HUES6 (cell line): Measurements from ENCODE around the gene MUC15.

Experiments
- H3K27ac ChIP-seq: 2 replicates; pipeline ENCODE4 v1.7.0; 2013; ENCODE audit warnings: low read depth, mild to moderate bottlenecking, low read length, inconsistent platforms
- H3K27me3 ChIP-seq: 2 replicates; pipeline ENCODE4 v1.6.1; 2013; ENCODE audit warnings: low read length; ENCODE audit not compliant: control insufficient read depth, insufficient read depth
- H3K36me3 ChIP-seq: 2 replicates; pipeline ENCODE4 v1.6.1; 2013; ENCODE audit warnings: low read length; ENCODE audit not compliant: control insufficient read depth, insufficient read depth
- H3K4me1 ChIP-seq: 2 replicates; pipeline ENCODE4 v1.6.1; 2013; ENCODE audit warnings: low read length; ENCODE audit not compliant: control insufficient read depth, insufficient read depth
- H3K4me3 ChIP-seq: 2 replicates; pipeline ENCODE4 v1.5.1; 2013; ENCODE audit warnings: low read depth, low read length
- H3K9ac ChIP-seq: one replicate; pipeline ENCODE4 v1.6.1; 2013; ENCODE audit warnings: mild to moderate bottlenecking, low read length
- H3K9me3 ChIP-seq: 2 replicates; pipeline ENCODE4 v1.6.1; 2013; ENCODE audit warnings: low read depth, low read length; ENCODE audit not compliant: control insufficient read depth, insufficient read depth

MUC15 gene, protein sequence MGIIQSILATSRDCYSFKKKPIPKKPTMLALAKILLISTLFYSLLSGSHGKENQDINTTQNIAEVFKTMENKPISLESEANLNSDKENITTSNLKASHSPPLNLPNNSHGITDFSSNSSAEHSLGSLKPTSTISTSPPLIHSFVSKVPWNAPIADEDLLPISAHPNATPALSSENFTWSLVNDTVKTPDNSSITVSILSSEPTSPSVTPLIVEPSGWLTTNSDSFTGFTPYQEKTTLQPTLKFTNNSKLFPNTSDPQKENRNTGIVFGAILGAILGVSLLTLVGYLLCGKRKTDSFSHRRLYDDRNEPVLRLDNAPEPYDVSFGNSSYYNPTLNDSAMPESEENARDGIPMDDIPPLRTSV

DNA sequence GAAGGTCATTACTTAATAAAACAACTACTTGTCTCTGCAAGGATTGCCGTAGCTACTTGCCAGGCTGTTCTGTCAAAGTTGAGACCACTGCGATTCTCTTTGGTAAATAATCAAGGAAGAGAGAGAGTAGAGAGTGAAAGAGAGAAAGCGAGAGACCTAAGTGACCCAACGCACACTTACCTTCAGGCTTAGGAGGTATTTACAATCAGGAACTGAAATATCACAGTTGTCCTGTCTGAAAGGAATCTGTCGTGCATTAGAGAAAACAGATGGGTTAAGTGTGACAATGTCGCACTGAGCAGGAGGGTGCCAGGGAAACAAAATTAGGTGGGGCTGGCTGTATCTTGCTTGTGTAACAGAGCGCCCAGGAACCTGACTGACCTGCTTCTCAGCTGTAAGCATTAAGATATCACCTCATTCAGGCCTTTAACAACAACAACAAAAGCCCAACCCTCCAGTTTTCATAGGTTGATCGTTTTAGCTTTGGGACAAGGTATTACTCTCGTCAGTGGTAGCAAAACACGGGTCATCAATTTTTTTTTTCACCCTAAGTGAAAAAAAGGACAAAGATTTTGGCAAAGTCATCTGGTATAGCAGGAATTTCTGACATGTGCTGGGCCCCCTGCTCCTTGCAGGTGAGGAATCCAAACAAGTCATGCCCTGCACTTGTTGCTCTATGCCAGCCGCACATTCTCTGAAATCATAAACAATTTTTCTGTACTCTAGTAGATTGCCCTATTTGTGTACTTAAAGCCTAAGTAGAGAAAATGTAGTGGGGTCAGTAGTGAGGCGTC is at the start of gene MUC15:
Gene MUC15 (minus strand): TSS at position 403 of the 794 bp plus-strand sequence. CDS start 5,169 bp downstream, outside the sequence.
- no peaks in the 10 kb centered on the region for H3K9me3 ChIP-seq
- no peak within 1 kb of the TSS; the same call in 1 of the 2 replicates for H3K27ac ChIP-seq
- peaks cover 19% of the 10 kb centered on the region for H3K4me1 ChIP-seq
- no peak within 1 kb of the TSS for H3K4me3 ChIP-seq
- no peaks in the 10 kb centered on the region for H3K36me3 ChIP-seq
- H3K27me3 ChIP-seq, result no peaks in the 10 kb centered on the region
- no peak within 1 kb of the TSS for H3K9ac ChIP-seq

DNA sequence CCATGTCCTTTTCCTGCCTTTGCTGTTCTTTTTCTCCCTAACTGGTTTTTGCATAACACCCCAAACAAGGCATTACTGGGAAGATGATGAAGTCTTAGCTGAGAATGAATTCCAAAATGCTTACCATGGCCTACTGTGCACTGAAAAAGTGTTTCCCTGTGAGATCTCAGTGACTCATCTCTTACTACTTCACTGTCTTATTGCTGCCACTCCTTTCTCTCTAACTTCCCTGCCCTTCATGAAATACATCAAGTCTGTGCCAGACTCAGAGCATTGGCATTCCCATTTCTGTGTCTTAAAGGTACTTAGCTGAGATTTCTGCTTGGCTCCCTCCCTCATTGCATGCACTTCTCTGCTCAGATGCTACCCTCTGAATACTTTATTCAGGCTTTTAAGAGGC is 49.1 kb upstream of the MUC15 start:
- Histone ChIP-seq H3K9ac (no peak overlapping the region), H3K27me3 (no peaks in the 10 kb centered on the region), H3K36me3 (no peaks in the 10 kb centered on the region), H3K4me3 (no peak overlapping the region), H3K4me1 (peaks cover 8% of the 10 kb centered on the region), H3K9me3 (no peaks in the 10 kb centered on the region), H3K27ac (no peak overlapping the region)

DNA sequence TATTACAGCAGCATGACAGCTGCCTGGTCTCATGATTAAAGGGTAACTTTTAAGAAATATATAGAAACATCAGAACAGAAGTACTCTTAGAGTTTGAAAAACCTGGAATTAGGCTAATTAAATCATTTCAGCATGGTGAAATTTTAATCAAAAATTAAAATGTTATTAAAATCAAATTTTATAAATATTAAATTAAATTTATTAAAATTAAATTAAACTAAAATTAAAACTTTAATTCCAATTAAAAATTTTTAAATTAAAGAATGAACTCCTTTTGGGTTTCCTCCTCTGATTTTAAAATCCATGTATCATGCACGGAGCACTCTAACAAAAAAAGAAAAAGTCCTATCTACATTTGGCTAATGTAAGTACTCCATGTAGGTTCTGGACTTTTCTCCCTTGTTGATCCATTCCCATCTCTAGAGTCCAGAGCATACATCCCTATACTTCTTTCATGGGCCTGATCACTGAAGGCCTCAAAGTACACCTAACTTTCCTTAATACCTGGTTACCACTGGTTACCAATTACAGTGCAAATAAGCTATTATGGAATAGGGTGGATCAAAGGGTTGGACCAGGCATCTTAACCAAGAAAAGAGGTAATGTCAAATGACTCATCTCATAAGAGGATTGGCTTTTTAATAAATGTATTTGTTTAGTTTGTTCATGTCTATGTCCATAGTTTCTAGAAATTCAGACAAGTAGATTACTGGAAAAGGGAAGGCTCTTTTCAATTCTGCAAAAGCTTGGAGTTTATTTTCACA is 48.4 kb upstream of the MUC15 start:
- Histone ChIP-seq H3K27me3 (no peaks in the 10 kb centered on the region), H3K9me3 (no peaks in the 10 kb centered on the region), H3K4me1 (peaks cover 8% of the 10 kb centered on the region), H3K4me3 (no peak overlapping the region), H3K36me3 (no peaks in the 10 kb centered on the region), H3K27ac (no peak overlapping the region), H3K9ac (no peak overlapping the region)

DNA sequence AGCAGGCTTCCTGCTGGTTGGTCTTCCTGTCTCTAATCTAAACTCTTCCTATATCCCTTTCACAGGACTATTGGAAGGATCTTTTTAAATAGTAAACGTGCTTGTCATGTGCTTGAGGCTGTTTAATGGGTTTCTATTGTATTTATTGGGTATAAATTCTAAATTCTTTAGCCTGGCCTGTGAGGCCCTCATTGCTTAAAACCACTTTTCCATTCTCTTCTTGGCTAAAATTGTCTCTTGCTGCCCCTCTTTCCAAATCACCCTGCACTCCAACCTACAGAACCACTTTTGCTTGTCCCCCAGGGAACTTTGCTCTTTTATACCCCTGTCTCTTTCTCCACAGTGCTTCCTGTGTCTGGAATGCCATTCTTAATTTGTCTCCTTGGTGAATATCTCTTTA is 46.4 kb upstream of the MUC15 start:
- H3K27ac ChIP-seq, result no peak overlapping the region
- H3K4me1 ChIP-seq, result peaks cover 8% of the 10 kb centered on the region
- no peak overlapping the region for H3K9ac ChIP-seq
- H3K4me3 ChIP-seq, result no peak overlapping the region
- no peaks in the 10 kb centered on the region for H3K36me3 ChIP-seq
- no peaks in the 10 kb centered on the region for H3K27me3 ChIP-seq
- no peaks in the 10 kb centered on the region for H3K9me3 ChIP-seq

DNA sequence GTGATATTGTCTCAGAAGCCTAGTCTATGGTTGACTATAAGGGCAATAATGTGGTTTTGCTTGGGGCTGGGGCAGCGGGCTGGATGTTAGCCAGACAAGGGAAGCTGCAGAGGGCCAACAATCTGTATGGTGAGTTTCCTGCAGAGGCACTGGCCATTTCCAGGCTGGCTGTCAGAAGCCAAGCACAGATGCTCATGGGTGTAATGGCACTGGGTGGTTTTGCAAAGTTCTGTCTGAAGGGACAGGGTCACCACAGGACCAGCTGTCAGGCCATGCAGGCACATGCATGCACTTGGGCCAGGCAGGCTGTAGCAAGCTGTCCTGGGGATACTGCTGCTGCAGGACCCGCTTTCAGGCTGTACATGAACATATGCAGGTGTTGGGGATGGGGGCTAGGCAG is 41.7 kb upstream of the MUC15 start:
- no peaks in the 10 kb centered on the region for H3K36me3 ChIP-seq
- H3K9me3 ChIP-seq, result no peaks in the 10 kb centered on the region
- peaks cover 7% of the 10 kb centered on the region for H3K4me1 ChIP-seq
- no peak overlapping the region for H3K27ac ChIP-seq
- H3K9ac ChIP-seq, result no peak overlapping the region
- no peak overlapping the region for H3K4me3 ChIP-seq
- no peaks in the 10 kb centered on the region for H3K27me3 ChIP-seq

DNA sequence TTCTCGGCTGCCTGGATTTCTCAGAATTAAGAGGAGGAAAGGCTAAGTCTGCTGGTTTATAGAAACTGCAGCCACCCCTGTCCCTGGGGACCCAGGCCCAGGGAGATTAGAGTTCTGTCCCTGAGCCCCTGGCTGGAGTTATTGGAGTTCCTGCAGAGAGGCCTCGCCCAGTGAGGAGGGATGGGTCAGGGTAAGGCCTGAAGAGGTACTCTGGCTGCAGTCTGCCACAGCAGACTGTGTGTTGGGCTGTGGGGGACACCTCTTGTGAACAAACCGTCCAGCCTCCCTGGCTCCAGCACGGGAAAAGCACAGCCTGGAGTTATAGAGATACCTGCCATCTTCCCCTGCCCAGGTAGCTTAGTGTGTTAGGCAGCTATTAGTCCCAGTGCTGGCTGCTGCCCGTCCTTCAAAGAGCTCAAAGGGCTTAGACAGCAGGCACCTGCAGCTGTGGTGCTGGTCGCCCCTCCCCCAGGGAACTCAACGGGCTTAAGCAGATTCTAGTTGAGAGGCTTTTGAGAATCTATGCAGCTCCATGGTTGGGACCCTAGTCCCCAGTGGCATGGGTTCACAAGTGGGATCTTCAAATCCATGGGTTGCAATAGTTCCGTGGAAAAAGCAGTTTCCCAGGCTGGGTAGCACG is 36.6 kb upstream of the MUC15 start:
- H3K36me3 ChIP-seq, result no peaks in the 10 kb centered on the region
- H3K27me3 ChIP-seq, result no peaks in the 10 kb centered on the region
- no peaks in the 10 kb centered on the region for H3K4me1 ChIP-seq
- H3K9ac ChIP-seq, result no peak overlapping the region
- no peak overlapping the region for H3K4me3 ChIP-seq
- H3K9me3 ChIP-seq, result no peaks in the 10 kb centered on the region
- H3K27ac ChIP-seq, result no peak overlapping the region

DNA sequence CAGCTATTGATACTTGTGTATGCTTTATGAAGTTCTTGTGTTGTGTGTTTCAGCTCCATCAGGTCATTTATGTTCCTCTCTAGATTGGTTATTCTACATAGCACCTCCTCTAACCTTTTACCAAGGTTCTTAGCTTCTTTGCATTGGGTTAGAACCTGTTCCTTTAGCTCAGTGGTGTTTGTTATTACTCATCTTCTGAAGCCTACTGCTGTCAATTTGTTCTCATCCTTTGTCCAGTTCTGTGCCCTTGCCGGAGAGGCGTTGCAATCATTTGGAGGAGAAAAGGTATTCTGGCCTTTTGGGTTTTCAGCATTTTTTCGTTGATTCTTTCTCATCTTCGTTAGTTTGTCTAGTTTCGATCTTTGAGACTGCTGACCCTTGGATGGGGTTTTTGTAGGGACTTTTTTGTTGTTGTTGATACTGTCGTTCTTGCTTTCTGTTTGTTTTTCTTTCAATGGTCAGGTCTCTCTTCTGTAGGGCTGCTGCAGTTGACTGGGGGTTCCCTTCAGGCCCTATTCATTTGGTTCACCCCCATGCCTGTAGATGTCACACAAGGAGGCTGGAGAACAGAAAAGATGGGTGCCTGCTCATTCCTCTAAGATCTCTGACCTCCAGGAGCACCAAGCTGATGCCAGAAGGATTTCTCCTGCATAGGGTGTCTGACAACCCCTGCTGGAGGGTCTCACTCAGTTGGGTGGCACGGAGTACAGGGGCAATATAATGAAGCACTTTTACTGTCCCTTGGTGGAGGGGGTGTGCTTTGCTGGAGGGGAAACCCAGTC is 35.9 kb upstream of the MUC15 start:
- H3K36me3 ChIP-seq, result no peaks in the 10 kb centered on the region
- H3K27ac ChIP-seq, result no peak overlapping the region

DNA sequence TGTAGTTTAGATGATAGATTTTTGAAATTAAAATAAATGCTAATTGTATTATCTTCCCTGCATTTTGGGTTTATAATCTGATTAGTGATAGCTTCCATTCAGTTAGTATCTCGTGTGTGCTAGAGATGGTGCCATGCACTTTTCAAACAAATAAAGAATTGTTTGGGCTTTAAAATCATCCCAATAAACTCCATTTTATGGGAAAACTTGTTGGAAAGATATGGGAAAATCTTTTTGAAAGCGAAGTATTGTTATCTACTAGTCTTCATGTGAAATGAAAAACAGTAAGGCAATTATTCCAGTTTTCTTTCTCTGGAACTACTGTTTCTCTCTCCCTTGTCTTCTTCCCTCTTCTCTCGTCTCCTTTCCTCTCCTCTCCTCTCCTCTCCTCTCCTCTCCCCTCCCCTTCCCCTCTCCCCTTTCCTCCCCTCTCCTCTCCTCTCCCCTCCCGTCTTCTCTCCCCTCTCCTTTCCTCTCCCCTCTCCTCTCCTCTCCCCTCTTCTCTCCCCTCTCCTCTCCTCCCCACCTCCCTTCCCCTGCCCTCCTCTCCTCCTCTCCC is 27.9 kb upstream of the MUC15 start:
- no peaks in the 10 kb centered on the region for H3K36me3 ChIP-seq
- no peak overlapping the region for H3K27ac ChIP-seq
- no peak overlapping the region for H3K9ac ChIP-seq
- no peak overlapping the region for H3K4me3 ChIP-seq
- H3K9me3 ChIP-seq, result no peaks in the 10 kb centered on the region
- no peaks in the 10 kb centered on the region for H3K27me3 ChIP-seq
- no peaks in the 10 kb centered on the region for H3K4me1 ChIP-seq

More for the DNA sequence above, 35.9 kb upstream of the MUC15 start:
- Histone ChIP-seq H3K9me3 (no peaks in the 10 kb centered on the region), H3K4me3 (no peak overlapping the region), H3K9ac (no peak overlapping the region), H3K27me3 (no peaks in the 10 kb centered on the region), H3K4me1 (no peaks in the 10 kb centered on the region)

DNA sequence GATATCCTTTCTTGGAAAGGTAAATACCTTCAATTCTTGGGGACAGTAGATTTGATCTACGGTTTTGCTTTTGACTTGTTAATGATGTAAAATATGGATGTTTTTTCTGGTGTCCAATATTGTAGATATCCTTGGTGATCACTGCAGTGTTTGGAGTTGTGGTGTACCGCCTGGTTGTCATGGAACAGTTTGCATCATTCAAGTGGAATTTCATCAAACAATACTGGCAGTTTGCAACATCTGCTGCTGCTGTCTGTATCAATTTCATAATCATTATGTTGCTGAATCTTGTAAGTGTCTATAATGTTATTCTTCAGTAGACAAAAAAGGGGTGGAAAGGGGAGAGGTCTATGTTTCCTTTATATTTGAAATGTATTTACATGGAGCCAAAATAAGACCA is 27.4 kb upstream of the MUC15 start:
- Histone ChIP-seq H3K27ac (no peak overlapping the region), H3K9me3 (no peaks in the 10 kb centered on the region), H3K4me3 (no peak overlapping the region), H3K27me3 (no peaks in the 10 kb centered on the region), H3K4me1 (no peaks in the 10 kb centered on the region), H3K36me3 (no peaks in the 10 kb centered on the region), H3K9ac (no peak overlapping the region)

DNA sequence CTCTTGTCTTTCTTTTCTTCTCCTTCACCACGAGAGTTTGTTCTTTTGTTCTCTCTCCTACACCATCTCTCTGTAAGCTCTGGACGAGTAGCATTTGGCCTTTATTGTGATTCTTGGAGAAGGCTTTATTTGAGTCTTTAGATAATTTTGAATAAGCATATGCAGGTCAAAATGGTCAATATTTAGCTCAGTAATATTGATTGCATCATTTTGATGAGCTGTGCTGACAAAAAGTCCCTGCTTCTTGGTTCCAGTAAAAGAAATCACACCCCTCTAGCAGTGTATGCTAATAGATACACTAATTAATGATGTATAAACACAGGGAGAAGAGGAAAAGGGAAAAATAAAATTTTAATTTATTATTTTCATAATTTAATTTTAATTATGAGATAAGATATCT is 25.8 kb upstream of the MUC15 start:
- Histone ChIP-seq H3K27ac (no peak overlapping the region), H3K9ac (no peak overlapping the region), H3K36me3 (no peaks in the 10 kb centered on the region), H3K4me3 (no peak overlapping the region), H3K27me3 (no peaks in the 10 kb centered on the region), H3K4me1 (no peaks in the 10 kb centered on the region), H3K9me3 (no peaks in the 10 kb centered on the region)
